HG02642 (cell line): ENCODE data around the gene KLHDC3.
A peak's percentile ranks its signal among the peaks of the same experiment; 100 is the strongest.

ENCODE experiments used
- ATAC-seq: cut with Tn5 transposase; IDR thresholded peaks from one replicate; pipeline ENCODE4 v1.9.1; 2021; ENCODE audit warnings: mild to moderate bottlenecking; ENCODE audit not compliant: unreplicated experiment, poor library complexity

KLHDC3 gene

GRCh38 chr6:43052842-43053544, 38.9 kb downstream of the KLHDC3 start:
- ATAC-seq, result peak; percentile 14

GRCh38 chr6:43053545-43054205, 39.6 kb downstream of the KLHDC3 start, which contains the start of gene CUL7:
Gene CUL7 (minus strand): TSS chr6:43053851. CDS start chr6:43052788, 1,063 bp downstream.
- peak; percentile 89 for ATAC-seq

- no peak for ATAC-seq
Measured at GRCh38 chr6:43054206-43054943, 40.3 kb downstream of the KLHDC3 start.

- no peak for ATAC-seq
Measured at GRCh38 chr6:43055966-43056365, 41.9 kb downstream of the KLHDC3 start.

GRCh38 chr6:43058531-43058930, 44.5 kb downstream of the KLHDC3 start:
- ATAC-seq, result no peak

- peak; percentile 85 for ATAC-seq
Measured at GRCh38 chr6:43059168-43060033, 45.4 kb downstream of the KLHDC3 start, which contains the start of the genes KLC4 and MRPL2. Gene KLC4 (plus strand): TSS chr6:43059631. CDS start chr6:43061336, 1,705 bp downstream. Gene MRPL2 (minus strand): TSS chr6:43059434. CDS start chr6:43059381, 53 bp downstream.

- ATAC-seq, result peak; percentile 1
Measured at GRCh38 chr6:43060034-43060754, 46.1 kb downstream of the KLHDC3 start.

GRCh38 chr6:43060755-43061633, 46.9 kb downstream of the KLHDC3 start:
- ATAC-seq, result no peak

GRCh38 chr6:43061861-43062260, 47.8 kb downstream of the KLHDC3 start:
- ATAC-seq, result no peak

GRCh38 chr6:43062818-43063217, 48.8 kb downstream of the KLHDC3 start:
- ATAC-seq, result no peak

- ATAC-seq, result no peak
Measured at GRCh38 chr6:43070028-43070632, 56.1 kb downstream of the KLHDC3 start.
